ENCODE results near the gene APOC1. TPM values are rescaled to one million over a fixed set of nuclear protein-coding genes. Genes with fewer than 3 reads are reported as not detected.
"Not testable (repeated sequence)": the region's sequence is repeated elsewhere in the genome, so short reads cannot be mapped to it uniquely, and the experiment has no call there.

Gene APOC1
- polyA plus RNA-seq, 4 donors: 8.7 to 26.2 (median 10.1) TPM

GRCh38 chr19:44909775-44910174, 4.6 kb upstream of the APOC1 start:
- no peak for DNase-seq (ENCODE audit: low read depth in 4 of 4, low spot score in 2 of 4)

GRCh38 chr19:44911896-44912295, 2.5 kb upstream of the APOC1 start:
- DNase-seq (ENCODE audit: low read depth in 4 of 4, low spot score in 2 of 4): not testable (repeated sequence)

GRCh38 chr19:44912854-44913253, 1.6 kb upstream of the APOC1 start:
- no peak for DNase-seq (ENCODE audit: low read depth in 4 of 4, low spot score in 2 of 4)

GRCh38 chr19:44913512-44914432, 636 bp upstream of the APOC1 start:
- not testable (repeated sequence) for DNase-seq (ENCODE audit: low read depth in 4 of 4, low spot score in 2 of 4)

- no peak for DNase-seq (ENCODE audit: low read depth in 4 of 4, low spot score in 2 of 4)
Measured at GRCh38 chr19:44924243-44924725, 9.9 kb downstream of the APOC1 start.

- DNase-seq (ENCODE audit: low read depth in 4 of 4, low spot score in 2 of 4): no peak
Measured at GRCh38 chr19:44925114-44925891, 10.9 kb downstream of the APOC1 start.

- DNase-seq (ENCODE audit: low read depth in 4 of 4, low spot score in 2 of 4): not testable (repeated sequence)
Measured at GRCh38 chr19:44926245-44927077, 12.1 kb downstream of the APOC1 start.

- DNase-seq (ENCODE audit: low read depth in 4 of 4, low spot score in 2 of 4): no peak
Measured at GRCh38 chr19:44927746-44928145, 13.3 kb downstream of the APOC1 start.

GRCh38 chr19:44930088-44930487, 15.7 kb downstream of the APOC1 start:
- DNase-seq (ENCODE audit: low read depth in 4 of 4, low spot score in 2 of 4): no peak

- no peak for DNase-seq (ENCODE audit: low read depth in 4 of 4, low spot score in 2 of 4)
Measured at GRCh38 chr19:44931541-44931940, 17.1 kb downstream of the APOC1 start.

GRCh38 chr19:44939668-44940067, 25.3 kb downstream of the APOC1 start:
- no peak for DNase-seq (ENCODE audit: low read depth in 4 of 4, low spot score in 2 of 4)

- DNase-seq (ENCODE audit: low read depth in 4 of 4, low spot score in 2 of 4): no peak
Measured at GRCh38 chr19:44942067-44942571, 27.7 kb downstream of the APOC1 start, which contains the start of gene APOC4. Gene APOC4 (plus strand): TSS chr19:44942237. CDS start chr19:44942278, 41 bp downstream.

GRCh38 chr19:44943801-44944249, 29.4 kb downstream of the APOC1 start:
- no peak for DNase-seq (ENCODE audit: low read depth in 4 of 4, low spot score in 2 of 4)

- no peak for DNase-seq (ENCODE audit: low read depth in 4 of 4, low spot score in 2 of 4)
Measured at GRCh38 chr19:44947041-44947581, 32.7 kb downstream of the APOC1 start.

GRCh38 chr19:44948237-44948636, 33.8 kb downstream of the APOC1 start:
- DNase-seq (ENCODE audit: low read depth in 4 of 4, low spot score in 2 of 4): no peak

GRCh38 chr19:44948763-44949374, 34.5 kb downstream of the APOC1 start:
- no peak for DNase-seq (ENCODE audit: low read depth in 4 of 4, low spot score in 2 of 4)

- DNase-seq (ENCODE audit: low read depth in 4 of 4, low spot score in 2 of 4): no peak
Measured at GRCh38 chr19:44949550-44949949, 35.1 kb downstream of the APOC1 start.

GRCh38 chr19:44951179-44952159, 37.1 kb downstream of the APOC1 start:
- peak in 3 of 4 donors; percentile 27 to 70 (median 50) for DNase-seq (ENCODE audit: low read depth in 4 of 4, low spot score in 2 of 4)
